Germinal center (tissue), 1 donor: ENCODE results near the gene ZNF407.

Experiments
- DNase-seq: peaks from one replicate; pipeline ENCODE4 v3.0.0; 2012; ENCODE audit warnings: mixed read lengths, low spot score

Gene ZNF407

DNA sequence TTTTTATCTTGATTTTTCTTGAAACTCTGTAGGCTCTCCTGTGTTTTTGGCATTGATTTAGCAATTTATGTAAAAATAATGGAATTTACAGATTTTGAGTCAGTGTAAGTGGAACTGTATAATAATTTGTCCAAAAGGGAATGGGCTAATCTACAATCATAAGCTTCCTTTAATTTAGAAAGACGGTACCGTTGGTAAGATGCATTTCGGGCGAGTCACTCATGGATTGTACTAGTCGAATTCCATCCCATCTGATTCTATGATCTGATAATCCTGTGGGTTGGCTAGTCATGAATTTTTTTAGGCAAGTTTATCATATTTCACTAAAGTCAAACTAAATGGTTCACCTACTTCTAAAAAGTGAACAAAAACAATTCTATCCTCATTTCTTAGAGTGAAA, 133.4 kb downstream of the ZNF407 start:
- no peak for DNase-seq

DNA sequence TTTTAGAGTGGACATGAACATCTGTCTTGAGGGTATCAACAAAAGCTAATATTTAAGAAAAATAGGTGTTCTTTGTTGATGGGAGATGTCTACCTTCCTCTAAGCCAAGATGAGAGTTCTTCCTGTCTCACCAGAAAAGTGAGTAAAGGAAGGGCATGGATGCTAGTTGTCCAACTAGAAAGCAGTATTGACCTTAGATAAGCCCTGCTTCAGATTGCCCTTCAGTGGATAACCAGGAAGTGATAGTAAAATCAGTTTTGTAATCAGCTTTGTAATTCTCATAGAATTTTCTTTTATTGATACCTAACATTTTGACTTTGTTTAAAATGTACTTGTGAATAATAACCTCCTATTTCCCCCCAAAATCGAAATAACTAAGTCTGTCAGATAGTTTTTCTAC, 134.7 kb downstream of the ZNF407 start:
- no peak for DNase-seq

DNA sequence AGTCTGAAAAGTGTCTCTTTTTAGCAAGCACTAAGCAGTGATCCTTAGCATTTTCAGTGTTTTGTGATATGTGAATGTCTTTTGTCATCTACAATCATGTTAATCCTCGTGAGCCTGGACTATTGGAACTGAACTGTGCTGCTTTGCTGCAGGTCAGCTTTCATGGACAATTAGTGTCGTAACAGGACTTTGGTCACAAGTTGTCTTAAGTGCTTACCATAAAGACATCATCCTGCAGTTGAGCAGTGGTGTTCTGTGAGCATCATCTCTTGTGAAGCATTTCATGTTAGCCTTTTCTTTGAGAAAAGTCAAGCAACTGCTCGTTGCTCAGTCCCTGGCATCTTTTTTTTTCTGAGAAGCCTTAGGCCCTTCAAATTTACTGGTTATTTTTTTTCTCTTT, 135.9 kb downstream of the ZNF407 start:
- no peak for DNase-seq

DNA sequence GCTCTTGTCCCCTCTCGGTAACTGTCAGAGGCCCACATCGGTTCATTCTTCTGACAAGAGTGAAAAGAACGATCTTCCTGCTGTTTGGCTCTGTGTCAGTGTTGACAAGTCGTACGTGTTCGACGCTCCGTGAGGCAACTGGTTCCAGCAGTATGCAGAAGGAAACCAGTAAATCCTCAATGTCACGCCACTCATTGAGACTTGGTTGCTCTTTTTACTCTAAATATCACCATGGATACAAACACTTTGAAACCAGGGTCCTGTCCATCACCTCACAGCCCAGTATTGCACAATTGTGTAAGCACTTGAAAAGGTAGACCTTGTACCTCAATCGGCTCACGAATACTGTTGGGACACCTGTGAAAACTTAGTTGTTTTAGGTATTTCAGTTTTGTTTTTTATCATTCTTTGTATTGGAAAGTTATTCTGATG, 136.4 kb downstream of the ZNF407 start:
- DNase-seq: no peak

DNA sequence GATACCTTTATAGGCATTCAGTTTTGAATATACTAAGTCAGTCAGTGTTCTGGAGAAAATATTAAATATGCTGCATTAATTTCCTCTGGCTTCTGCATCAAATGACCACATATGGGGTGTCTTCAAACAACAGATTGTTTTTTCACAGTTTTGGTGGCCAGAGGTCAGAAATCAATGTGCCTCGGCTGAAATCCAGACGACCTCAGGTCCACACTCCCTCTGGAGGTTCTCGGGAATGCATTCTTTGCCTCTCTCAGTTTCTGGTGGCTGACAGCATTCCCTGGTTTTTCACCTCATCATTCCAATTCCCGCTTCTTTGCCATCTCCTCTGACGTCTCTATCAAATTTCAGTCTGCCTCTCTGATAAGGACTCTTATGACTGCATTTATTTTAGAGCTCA, 142.3 kb downstream of the ZNF407 start:
- DNase-seq: no peak

DNA sequence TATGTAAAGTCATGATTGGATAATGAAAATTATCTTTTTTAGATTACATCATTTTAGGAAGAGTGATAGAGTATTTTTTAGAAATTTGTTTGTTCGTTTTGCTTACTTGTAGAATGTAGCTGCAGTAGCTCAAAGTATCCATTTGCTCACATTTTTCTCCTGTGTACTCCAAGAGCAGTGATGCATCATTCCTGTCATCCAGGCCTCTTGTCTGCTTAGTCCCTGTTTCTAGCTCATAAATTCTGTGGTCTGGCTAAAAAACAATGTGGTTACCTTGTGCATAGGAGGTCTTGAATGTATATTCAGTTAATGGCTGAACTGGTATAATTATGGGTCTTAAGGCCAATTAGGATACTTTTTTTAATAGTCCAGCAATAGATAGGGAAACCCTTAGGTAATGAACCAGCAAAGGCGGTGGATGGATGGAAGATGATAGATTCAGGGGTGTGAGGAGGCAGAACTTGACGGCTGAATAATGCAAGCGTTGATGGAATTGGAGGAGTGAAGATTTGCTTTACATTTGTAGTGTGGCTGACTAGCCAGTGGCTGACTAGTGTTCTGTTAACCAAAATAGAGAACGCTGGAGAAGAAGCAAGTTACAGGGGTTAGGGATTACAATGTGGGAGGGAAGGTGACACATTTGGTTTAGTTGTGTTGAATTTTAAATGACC, 145.0 kb downstream of the ZNF407 start:
- no peak for DNase-seq

DNA sequence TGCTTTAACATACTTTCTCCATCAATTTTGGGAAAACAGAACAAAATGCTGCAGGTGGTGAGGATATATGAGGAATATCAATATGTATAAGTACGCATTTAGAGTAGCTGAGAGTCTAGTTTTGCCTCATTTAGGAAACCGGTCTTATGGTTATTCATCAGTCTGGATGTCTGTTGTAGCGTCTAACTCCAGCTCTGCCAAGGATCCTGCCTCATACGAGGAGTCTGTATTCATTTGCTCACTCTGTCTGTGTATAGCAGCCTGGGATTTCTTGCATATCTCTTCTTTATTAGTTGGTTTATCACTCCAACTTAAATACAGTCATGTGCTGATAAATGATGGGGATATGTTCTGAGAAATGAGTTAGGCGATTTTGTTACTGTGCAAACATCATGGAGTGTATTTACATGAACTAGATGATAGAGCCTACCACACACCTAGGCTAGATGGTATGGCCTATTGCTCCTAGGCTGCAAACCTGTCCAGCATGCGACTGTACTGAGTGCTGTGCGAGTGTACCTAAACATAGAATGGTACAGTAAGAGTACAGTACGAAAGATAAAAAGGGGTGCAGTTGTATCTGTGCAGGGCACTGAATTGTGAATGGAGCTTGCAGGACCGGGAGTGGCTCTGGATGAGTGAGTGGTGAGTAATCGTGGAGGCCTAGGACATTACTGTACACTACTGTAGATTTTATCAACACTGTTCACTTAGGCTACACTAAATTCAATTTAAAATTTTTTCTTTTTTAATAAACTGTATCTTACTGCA, 148.1 kb downstream of the ZNF407 start:
- no peak for DNase-seq

DNA sequence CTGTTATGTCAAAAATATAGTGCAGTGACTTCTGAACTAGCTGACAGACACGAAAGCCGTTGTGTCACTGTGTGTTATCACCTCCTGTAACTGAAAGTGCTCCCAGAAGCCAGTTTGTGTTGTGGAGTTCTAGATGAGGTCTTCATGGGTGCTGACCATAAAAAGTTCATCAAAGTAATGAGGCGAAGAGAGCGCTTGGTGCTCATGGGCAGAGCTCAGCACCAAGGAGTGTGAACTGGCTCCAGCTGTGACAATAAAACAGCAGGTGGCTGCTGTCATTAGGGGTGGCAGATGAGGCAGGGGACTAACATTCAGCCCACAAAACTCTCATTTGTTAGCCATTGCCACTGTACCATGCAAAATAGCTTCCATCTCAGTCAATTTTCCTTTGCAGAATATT, 151.1 kb downstream of the ZNF407 start:
- no peak for DNase-seq

DNA sequence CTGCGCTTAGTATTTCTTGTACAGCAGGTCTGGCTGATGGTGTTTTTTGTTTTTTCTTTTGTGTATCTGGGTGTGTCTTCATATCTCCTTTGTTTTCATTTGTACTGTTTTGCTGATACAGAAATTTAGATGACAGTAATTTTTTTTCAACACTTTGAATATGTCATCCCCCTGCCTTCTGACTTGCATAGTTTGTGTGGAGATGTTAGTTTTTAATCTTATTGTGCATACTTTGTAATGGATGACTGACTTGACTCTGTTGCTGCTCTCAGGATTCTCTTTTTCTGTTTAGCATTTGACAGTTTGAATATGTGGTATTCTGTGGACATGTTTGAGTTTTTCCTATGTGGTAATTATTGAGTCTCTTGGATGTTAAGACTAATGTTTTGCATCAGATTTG, 161.3 kb downstream of the ZNF407 start:
- DNase-seq: no peak

DNA sequence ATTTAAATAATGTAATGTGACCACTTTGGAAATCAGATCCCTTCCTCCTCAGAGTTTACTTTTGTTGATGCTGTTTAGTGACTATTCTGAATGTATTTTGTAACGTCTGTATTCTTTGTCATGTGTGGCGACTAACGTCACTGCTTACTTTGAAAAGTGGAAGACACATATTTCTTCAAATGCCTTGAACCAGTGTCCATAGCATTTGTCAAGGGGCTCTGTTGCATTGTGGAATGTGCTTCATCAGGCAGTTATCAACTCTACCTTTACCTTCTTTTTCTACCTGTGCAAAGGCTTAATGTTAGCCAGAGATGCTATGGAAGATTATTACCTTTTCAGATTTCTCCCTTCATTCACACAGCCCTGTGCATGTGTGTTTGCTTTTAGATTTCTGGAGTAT, 162.4 kb downstream of the ZNF407 start:
- DNase-seq: no peak

DNA sequence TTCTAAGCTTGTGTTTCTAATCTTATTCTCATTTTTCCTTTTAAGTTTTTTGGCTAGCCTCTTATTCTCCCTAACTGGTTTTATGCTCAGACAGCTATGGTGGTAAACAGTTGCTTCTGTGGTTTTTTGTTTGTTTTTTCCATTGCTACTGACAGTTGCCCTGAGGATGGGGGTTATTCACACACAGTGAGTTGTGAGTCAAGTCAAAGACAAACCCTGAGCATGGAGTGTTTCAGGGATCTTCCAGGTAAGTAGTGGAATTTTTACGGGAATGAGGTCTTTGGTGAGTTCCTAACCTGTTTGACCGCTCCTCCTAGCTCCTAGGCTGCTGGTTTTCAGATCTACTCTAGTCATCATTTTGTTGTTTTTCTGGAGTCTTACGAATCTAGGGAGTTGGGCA, 162.8 kb downstream of the ZNF407 start:
- no peak for DNase-seq

DNA sequence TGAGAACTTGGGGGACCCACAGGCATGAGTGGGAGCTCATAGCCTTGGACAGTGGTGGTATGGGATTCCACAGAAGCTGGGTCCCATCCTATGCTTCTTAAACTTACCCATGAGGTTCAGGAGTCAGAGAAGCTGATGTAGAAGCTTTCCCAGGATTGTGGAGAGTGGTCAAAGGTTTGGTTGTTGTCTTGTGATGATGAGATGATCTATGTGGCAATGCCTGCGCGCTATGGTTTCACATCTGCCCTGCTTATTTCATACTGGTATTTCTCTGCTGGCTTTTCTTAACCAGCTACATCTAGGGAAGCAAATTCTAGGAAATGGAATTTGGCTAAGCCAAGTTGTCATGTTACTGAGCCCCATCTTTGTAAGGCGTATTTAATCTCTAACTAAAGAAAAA, 168.6 kb downstream of the ZNF407 start:
- DNase-seq: no peak

DNA sequence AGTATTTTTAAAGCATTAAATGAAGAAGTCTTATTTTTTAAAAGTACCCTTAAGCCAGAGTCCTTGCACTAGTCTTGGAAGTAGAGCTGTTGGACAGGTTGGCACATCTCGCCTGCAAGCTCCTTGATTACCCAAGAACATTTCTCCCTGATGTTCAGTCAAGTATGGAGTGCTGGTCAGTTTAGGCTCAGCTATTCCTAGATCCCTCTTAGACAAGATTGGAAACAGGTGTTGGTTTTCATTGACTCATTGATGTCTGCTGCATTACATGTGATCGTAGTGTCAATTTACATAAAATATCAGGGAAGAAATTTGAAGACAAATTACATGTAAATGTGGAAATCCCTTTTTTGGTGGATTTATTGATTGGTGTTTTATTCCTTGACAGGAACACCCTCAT, 170.4 kb downstream of the ZNF407 start:
- DNase-seq: no peak

DNA sequence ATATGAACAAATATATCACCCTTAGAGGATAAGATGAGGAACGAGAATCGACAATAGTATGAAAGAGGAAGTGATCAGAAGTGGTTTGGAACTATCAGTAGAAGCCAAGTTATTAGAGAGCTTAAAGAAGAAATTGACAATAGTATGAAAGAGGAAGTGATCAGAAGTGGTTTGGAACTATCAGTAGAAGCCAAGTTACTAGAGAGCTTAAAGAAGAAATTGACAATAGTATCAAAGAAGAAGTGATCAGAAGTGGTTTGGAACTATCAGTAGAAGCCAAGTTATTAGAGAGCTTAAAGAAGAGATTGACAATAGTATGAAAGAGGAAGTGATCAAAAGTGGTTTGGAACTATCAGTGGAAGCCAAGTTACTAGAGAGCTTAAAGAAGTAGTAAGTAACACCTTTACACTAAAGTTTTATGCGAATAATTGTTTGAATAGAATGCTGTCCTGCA, 175.5 kb downstream of the ZNF407 start:
- DNase-seq: no peak

DNA sequence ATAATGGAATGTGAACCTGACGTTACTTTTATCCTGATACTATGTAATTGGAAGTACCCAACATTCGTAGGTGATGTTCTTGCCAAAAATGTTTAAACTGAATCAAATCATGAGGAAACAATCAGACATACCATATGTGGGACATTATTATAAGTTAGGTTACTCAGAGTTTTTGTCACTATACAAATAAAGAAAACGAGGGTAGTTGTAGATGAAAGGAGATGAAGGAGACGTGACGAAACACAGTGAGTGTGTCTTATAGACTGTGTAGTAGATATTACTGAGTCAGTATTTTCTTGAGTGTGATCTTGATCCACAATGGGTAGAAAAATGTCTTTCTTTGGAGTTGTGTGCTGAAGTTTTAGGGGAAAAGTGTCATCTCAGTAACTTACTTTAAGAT, 176.8 kb downstream of the ZNF407 start:
- DNase-seq: no peak

DNA sequence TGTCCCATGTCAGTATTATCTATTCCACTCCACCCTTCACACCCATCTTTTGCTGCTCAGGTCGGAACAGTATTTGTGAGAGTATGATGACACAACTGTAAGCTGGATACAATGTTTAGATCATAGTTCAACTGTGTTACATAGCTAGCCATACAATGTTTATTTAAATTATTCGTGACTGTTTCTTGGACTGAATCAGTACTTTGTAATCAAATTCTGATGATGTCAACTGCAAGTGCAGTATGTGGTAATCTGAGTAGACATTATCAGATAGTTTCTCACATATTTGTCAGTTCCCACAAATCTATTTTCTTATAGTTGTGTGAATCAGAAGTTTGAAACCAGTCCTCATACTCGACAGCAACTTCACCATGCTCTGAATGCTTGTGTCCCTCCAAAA, 177.6 kb downstream of the ZNF407 start:
- no peak for DNase-seq

DNA sequence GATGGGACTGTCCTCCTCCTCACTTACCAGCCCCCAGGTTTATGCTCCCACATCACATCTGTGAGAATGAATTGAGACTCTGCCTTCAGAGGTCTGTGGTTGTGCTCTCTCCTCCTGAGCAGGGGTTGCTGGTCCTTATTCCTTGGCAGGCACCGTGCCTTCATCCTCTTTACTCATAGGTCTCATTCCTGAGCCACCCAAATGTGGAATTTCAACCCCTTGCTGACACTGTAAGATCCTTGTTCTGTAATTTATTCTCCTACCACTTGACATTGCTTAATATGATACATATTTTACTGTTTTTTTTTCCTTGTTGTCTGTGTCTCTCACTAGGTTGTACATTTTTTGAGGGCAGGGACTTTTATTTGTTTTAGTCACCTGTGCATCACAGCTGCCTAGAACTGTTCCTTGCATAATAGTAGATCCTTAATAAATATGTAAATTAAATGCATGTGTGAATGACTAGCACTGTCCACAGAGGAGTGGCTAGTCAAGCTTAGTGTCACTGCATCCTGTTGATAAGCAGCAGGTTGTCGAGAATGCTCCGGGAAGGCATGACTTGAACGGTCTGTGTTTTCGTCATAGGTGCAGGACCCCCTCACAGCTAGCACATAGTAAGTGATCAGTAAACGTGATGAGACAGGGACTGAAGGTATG, 180.6 kb downstream of the ZNF407 start:
- DNase-seq: no peak

DNA sequence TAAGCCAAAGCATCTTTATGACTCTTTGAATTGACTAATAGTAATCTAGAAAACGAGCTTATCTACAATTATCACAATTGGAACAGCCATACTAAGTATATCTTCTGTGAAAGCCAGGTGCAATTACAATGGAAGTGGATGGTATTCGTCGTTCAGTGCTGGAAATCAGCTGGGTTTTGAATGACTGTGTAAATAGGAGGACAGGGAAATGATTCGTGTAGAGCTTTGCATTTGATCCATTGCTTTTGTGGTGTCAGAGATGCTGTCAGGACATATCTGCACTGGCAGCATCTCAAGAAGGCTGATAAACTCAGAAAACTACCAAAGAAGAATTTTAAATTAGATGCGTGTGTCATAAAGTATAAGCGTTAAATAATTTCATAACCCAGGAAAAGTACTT, 187.1 kb downstream of the ZNF407 start:
- no peak for DNase-seq

DNA sequence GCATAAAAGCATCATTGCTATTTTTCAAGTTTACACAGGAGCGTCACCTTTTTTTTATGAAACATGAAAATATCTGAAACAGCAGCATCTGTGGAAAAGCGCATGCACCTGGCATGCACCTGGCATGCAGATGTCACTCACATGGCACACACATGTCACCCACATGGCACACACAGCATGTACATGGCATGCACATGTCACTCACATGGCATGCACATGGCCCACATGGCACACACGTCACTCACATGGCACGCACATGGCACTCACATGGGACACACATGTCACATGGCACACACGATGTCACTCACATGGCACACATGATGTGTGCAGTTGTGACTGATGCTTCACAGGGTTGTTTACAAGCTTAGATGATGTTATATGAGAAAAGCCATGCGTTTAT, 188.0 kb downstream of the ZNF407 start:
- no peak for DNase-seq

DNA sequence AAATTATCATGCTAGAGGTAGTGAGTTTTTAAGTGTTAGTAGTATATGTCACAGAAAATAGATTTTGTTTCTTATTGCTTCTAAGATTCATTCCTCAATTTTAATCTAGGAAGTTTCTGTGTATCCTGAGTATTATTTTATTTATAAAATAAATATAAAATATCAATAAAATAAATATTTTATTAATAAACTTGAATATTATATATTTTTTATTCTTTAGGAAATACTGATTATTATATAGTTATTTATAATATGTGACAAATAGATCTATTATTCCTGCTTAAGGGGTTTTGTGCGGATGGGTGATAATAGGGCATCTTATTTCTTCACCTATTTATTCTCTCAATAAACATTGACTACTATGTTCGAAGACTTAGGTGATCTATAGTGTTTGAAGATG, 191.0 kb downstream of the ZNF407 start:
- no peak for DNase-seq

DNA sequence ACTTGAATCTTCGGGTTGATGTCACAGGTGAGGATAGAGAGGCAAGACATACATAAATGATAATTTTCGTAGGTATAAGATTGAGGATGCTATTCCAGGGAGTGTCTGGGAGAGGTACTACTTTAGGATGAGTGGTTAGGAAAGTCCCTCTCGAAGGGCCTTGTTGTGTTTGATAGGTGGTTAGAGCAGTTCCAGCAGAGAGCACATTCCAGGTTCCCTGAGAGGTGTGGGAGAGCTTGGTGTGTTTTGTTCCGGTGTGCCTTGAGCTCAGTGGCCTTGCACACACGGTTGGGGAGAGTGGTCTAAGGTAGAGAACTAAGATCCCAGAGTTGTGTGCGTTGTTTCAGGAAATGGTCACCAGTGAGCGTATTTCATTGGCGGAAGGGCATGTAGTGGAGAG, 191.4 kb downstream of the ZNF407 start:
- no peak for DNase-seq

DNA sequence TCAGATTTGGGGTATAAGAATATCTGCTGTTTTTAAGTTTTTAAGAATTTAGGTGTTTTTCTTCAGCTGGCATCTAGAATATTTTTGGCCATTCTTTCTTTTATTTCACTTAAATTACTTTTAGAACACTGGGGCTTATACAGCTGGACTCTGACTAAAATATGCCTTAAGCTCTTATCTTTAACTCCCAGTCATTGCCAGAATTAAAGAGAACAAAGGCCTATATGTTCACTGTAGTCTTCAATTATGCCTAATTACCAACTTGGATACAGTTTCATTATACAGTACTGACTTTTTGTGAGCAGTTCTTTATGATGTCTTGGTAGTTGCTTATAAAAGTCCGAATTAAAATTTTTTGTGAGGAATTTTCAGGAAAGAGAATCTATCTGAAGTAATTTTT, 192.8 kb downstream of the ZNF407 start:
- DNase-seq: no peak

DNA sequence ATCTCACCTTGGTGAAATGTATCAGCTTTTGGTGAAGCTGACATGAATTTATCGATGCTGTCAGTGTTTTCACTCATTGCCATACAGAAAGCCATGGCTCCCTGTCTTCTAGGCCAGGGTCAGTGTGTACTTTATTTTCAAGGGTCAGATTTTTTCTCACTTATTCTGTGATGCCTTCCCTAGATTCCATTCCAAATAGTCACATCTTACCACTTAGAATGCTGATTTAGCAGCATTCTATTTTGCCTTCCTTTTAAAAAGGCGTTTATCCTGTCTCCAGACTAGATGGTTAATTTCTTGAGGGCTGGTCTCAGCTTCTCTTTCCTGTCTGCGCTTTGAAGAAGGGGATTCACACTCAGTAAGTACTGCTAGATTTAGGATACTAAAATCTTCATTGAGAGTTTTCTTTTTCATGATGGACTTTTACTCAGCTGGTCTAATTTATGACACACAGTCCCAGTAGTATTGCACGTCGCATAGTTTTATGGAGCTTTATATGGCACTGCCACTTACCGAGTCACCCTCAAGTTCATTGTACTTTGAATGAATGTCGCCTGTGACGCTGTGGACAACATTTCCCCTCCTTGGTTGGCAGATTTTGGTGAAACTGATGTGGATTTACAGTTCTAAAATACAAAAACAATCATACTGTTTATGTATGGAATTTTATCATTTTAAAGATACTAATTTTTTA, 194.0 kb downstream of the ZNF407 start:
- DNase-seq: no peak
